ENCODE measurements around the gene SUSD6.

DNA sequence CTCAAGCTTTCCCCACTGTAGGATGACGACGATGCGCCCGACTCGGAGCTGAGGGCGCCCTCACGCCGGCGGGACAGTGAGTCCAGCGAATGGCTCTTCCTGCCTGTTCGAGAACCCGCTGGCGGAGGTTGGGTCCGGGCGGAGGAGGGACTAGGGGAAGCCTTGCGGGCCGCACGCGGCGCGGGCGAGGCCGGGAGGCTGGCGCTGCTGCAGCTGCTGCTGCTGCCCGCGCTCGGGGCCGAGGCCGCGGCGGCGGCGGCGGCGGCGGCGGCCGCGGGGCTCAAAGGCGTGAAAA, 38.6 kb upstream of the SUSD6 start:
- TF ChIP-seq, protein P1, sequence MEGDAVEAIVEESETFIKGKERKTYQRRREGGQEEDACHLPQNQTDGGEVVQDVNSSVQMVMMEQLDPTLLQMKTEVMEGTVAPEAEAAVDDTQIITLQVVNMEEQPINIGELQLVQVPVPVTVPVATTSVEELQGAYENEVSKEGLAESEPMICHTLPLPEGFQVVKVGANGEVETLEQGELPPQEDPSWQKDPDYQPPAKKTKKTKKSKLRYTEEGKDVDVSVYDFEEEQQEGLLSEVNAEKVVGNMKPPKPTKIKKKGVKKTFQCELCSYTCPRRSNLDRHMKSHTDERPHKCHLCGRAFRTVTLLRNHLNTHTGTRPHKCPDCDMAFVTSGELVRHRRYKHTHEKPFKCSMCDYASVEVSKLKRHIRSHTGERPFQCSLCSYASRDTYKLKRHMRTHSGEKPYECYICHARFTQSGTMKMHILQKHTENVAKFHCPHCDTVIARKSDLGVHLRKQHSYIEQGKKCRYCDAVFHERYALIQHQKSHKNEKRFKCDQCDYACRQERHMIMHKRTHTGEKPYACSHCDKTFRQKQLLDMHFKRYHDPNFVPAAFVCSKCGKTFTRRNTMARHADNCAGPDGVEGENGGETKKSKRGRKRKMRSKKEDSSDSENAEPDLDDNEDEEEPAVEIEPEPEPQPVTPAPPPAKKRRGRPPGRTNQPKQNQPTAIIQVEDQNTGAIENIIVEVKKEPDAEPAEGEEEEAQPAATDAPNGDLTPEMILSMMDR (IDR thresholded peaks at IDR 0.05; ENCODE audit: low read depth, low read length, poor library complexity, severe bottlenecking): no peak
- no peak for TF ChIP-seq EZH2phosphoT487 (IDR thresholded peaks at IDR 0.05; ENCODE audit: borderline replicate concordance, low read length)

All from DOHH2 (cell line).